ENCODE data around the gene IL12B.

DNA sequence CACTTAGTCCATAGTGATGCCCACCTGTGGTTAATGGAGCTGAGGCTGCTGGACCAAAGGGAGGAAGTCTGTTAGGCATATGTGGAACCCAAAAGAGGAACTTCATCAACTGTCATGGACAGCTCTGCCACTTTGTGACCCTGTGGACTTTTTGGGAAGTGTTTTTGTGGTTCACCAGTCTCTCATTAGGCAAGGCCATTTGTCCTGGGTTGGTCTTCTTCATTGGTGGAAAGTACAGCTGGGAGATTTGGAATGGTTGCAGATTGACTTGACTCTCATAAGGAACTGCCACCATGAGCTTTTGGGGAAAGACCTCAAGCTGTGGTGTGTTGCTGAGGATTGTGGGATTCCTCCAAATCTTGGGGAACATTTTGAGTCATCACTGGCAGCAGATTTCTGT is 31.9 kb upstream of the IL12B start:
- TF ChIP-seq, protein P1, sequence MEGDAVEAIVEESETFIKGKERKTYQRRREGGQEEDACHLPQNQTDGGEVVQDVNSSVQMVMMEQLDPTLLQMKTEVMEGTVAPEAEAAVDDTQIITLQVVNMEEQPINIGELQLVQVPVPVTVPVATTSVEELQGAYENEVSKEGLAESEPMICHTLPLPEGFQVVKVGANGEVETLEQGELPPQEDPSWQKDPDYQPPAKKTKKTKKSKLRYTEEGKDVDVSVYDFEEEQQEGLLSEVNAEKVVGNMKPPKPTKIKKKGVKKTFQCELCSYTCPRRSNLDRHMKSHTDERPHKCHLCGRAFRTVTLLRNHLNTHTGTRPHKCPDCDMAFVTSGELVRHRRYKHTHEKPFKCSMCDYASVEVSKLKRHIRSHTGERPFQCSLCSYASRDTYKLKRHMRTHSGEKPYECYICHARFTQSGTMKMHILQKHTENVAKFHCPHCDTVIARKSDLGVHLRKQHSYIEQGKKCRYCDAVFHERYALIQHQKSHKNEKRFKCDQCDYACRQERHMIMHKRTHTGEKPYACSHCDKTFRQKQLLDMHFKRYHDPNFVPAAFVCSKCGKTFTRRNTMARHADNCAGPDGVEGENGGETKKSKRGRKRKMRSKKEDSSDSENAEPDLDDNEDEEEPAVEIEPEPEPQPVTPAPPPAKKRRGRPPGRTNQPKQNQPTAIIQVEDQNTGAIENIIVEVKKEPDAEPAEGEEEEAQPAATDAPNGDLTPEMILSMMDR (conservative IDR thresholded peaks at IDR 0.05), result no peak
- no peak for TF ChIP-seq EZH2 (IDR thresholded peaks at IDR 0.05; ENCODE audit: low read depth)

Data from PC-9 (cell line).